Measurements from ENCODE around the gene WWC2.

GRCh38 chr4:183257808-183258207 lies 158.8 kb downstream of the WWC2 start:
- no peak for TF ChIP-seq CTCF (IDR thresholded peaks at IDR 0.05)
- no peak for TF ChIP-seq POLR2A (IDR thresholded peaks at IDR 0.05)

Data from Peyer's patch (tissue), 4 donors.